K562 (cell line): Measurements from ENCODE around the gene HSD11B2. TPM values are rescaled to one million over a fixed set of nuclear protein-coding genes. Genes with fewer than 3 reads are reported as not detected.

Experiments
- ATAC-seq: fragments of 200-7000 bp; cut with Tn5 transposase; 3 replicates; pipeline ENCODE4 v1.9.1; 2020; ENCODE audit warnings: moderate library complexity
- BruUV-seq: library from RNA; stranded (reverse); fragments of 400-500 nt; replicated peaks from 2 replicates; lab custom pipeline; 2021; lab: Mats Ljungman, UMichigan
- CTCF ChIA-PET: fragments of 300-600 bp; formaldehyde crosslinking; extraction: SDS; loops from one replicate; lab custom pipeline; 2021; ENCODE audit warnings: low intra/inter-chr PET ratio; lab: Yijun Ruan, JAX
- POLR2A ChIA-PET: fragments of 300-600, 350-650 bp; sonication (Branson Sonifier 250); formaldehyde crosslinking; extraction: SDS; loops from one replicate; lab custom pipeline; 2021; ENCODE audit warnings: antibody characterized with exemption, inconsistent platforms; lab: Yijun Ruan, JAX
- DNase-seq, 4 experiments: peaks; one replicate each; pipeline versions ENCODE4 v3.0.0 to v3.0.0-alpha.2; 2011 to 2018; ENCODE audit warnings: low spot score in 3 of 4, mixed read lengths in 3 of 4; ENCODE audit errors: extremely low read depth in 1 of 4
- FAIRE-seq: peaks from 2 replicates; lab custom pipeline; 2011; peaks lifted over from hg19 to GRCh38; lab: Jason Lieb, UNC
- H2AFZ ChIP-seq: 2 replicates; pipeline ENCODE4 v1.6.0; 2011; ENCODE audit warnings: low read depth, low read length, control low read depth, inconsistent platforms
- H3K27ac ChIP-seq: fragments of 200-600 bp; 3 replicates; pipeline ENCODE4 v1.8.0; 2011; ENCODE audit warnings: low read depth, mild to moderate bottlenecking, control low read depth, inconsistent platforms, low read length, moderate library complexity, mixed read lengths; ENCODE audit errors: extremely low read depth
- H3K27me3 ChIP-seq, 2 experiments: fragments of 300-600 bp in 1 of 2; 2 replicates in 1 of 2; 3 replicates in 1 of 2; pipeline versions ENCODE4 v1.6.0 to v1.8.0; 2011; ENCODE audit warnings: inconsistent platforms in 2 of 2, low read length in 2 of 2, mild to moderate bottlenecking in 1 of 2, mixed read lengths in 1 of 2, moderate library complexity in 1 of 2; ENCODE audit not compliant: control insufficient read depth in 2 of 2, insufficient read depth in 2 of 2
- H3K36me3 ChIP-seq: fragments of 300-600 bp; 3 replicates; pipeline ENCODE4 v1.8.0; 2011; ENCODE audit warnings: mild to moderate bottlenecking, low read length, inconsistent platforms; ENCODE audit not compliant: control insufficient read depth, insufficient read depth
- H3K4me1 ChIP-seq, 2 experiments: fragments of 200-600 bp in 1 of 2; replicated peaks in 1 of 2; 2 replicates in 1 of 2; 3 replicates in 1 of 2; pipeline versions ENCODE4 v1.5.1 to v1.8.0; 2011; ENCODE audit warnings: inconsistent platforms in 2 of 2, low read length in 2 of 2, mild to moderate bottlenecking in 1 of 2, mixed read lengths in 1 of 2, moderate library complexity in 1 of 2; ENCODE audit not compliant: control insufficient read depth in 2 of 2, insufficient read depth in 2 of 2
- H3K4me2 ChIP-seq: 2 replicates; pipeline ENCODE4 v1.6.1; 2011; ENCODE audit warnings: low read length, control low read depth, inconsistent platforms, mixed read lengths; ENCODE audit not compliant: insufficient read depth
- H3K4me3 ChIP-seq: fragments of 200-600 bp; sonication (generic), shearing (Covaris generic); 2 replicates; pipeline ENCODE4 v1.5.1; 2016; ENCODE audit warnings: control low read depth, inconsistent platforms
- H3K79me2 ChIP-seq: fragments of 200-600 bp; 3 replicates; pipeline ENCODE4 v1.8.0; 2011; ENCODE audit warnings: low read length, inconsistent platforms; ENCODE audit not compliant: control insufficient read depth, insufficient read depth
- H3K9ac ChIP-seq, 2 experiments: 2 replicates each; pipeline versions ENCODE4 v1.6.0 to v1.6.1; 2011; ENCODE audit warnings: low read depth in 2 of 2, low read length in 2 of 2, control low read depth in 1 of 2, inconsistent platforms in 1 of 2, mild to moderate bottlenecking in 1 of 2, mixed read lengths in 1 of 2; ENCODE audit not compliant: insufficient read depth in 1 of 2
- H3K9me1 ChIP-seq: one replicate; pipeline ENCODE4 v1.6.0; 2011; ENCODE audit warnings: inconsistent platforms, mild to moderate bottlenecking, low read length, moderate library complexity; ENCODE audit not compliant: control insufficient read depth, insufficient read depth
- H3K9me3 ChIP-seq: replicated peaks from 2 replicates; pipeline ENCODE4 v1.5.1; 2011; ENCODE audit warnings: low read depth, low read length, inconsistent platforms; ENCODE audit not compliant: control insufficient read depth, insufficient read depth
- H4K20me1 ChIP-seq: replicated peaks from 2 replicates; pipeline ENCODE4 v1.6.1; 2011; ENCODE audit warnings: low read length, inconsistent platforms, mixed read lengths; ENCODE audit not compliant: control insufficient read depth, insufficient read depth
- CREM ChIP-seq: IDR thresholded peaks from 2 replicates; pipeline ENCODE4 v1.6.1; 2014; ENCODE audit warnings: antibody characterized with exemption, low read depth
- HDGF ChIP-seq: fragments of 450-650 bp; IDR thresholded peaks from 2 replicates; pipeline ENCODE4 v1.6.1; 2016
- KDM5B ChIP-seq: fragments of 200-600 bp; sonication (generic); IDR thresholded peaks from 2 replicates; pipeline ENCODE4 v1.6.1; 2012; ENCODE audit warnings: low read depth, mild to moderate bottlenecking, moderate library complexity, low read length, control low read depth, inconsistent platforms; ENCODE audit not compliant: insufficient replicate concordance
- MCM7 ChIP-seq, 2 experiments: fragments of 450-650 bp; IDR thresholded peaks; 2 replicates each; pipeline ENCODE4 v1.6.1; 2016 to 2018
- SIX5 ChIP-seq, 2 experiments: IDR thresholded peaks; 2 replicates each; pipeline ENCODE4 v1.6.1; 2011; ENCODE audit warnings: low read length in 2 of 2, borderline replicate concordance in 1 of 2, low read depth in 1 of 2, mild to moderate bottlenecking in 1 of 2, moderate library complexity in 1 of 2; ENCODE audit not compliant: insufficient read depth in 1 of 2
- SMARCB1 ChIP-seq: IDR thresholded peaks from 2 replicates; pipeline ENCODE4 v1.6.1; 2011; ENCODE audit warnings: improper control_type of control experiment, low read depth; ENCODE audit not compliant: insufficient read length
- SREBF2 ChIP-seq: sonication (generic); formaldehyde crosslinking; IDR thresholded peaks from 2 replicates; pipeline ENCODE4 v1.4.0; 2020; ENCODE audit warnings: mild to moderate bottlenecking, missing genetic modification reagents
- TFAM ChIP-seq: fragments of 250-450 bp; sonication (Bioruptor Pico); conservative IDR thresholded peaks from 2 replicates; pipeline ENCODE4 v1.5.0; 2021; ENCODE audit warnings: mild to moderate bottlenecking, moderate library complexity
- ZBTB34 ChIP-seq: fragments of 250-450 bp; sonication (Bioruptor Pico); IDR thresholded peaks from 2 replicates; pipeline ENCODE4 v1.8.0; 2021; ENCODE audit warnings: mild to moderate bottlenecking, moderate library complexity
- ZNF830 ChIP-seq: fragments of 250-450 bp; sonication (Bioruptor Pico); IDR thresholded peaks from 2 replicates; pipeline ENCODE4 v1.5.0; 2021; ENCODE audit warnings: mild to moderate bottlenecking
- WGBS: fragments of 100-300 bp; shearing (Covaris generic); methylation state at CpG from one replicate; pipeline ENCODE4 v1.1.6; 2016; ENCODE audit warnings: low coverage, mixed read lengths; ENCODE audit not compliant: insufficient coverage; ENCODE audit errors: missing lambda C conversion rate; 5-methylcytosine and 5-hydroxymethylcytosine counted together
- in situ Hi-C: fragments of 300-500 bp; cut with MboI; formaldehyde crosslinking; loops from 4 replicates; pipeline ENCODE4 v1.15.0; 2018; ENCODE audit warnings: inconsistent platforms, mixed read lengths
- intact Hi-C: fragments of 100-400 bp; cut with micrococcal nuclease; formaldehyde crosslinking; loops from 2 replicates; pipeline ENCODE4 v1.14.2; 2022
- polyA plus RNA-seq, 8 experiments: library from polyadenylated mRNA; depleted of rRNA in 4 of 8; stranded (reverse) in 5 of 8; unstranded in 3 of 8; fragments of >200 nt; fragmentation: Nextera tagmentation in 2 of 8; fragmentation: Illumina TruSeq in 1 of 8; extraction: Ambion mirVana in 2 of 8; extraction: Trizol in 1 of 8; gene quantifications; 2 replicates each; pipeline versions ENCODE4 v1.2.1 to v1.2.3, GENCODE V29; 2011 to 2014; ENCODE audit warnings: inconsistent platforms in 1 of 8, missing spikeins in 1 of 8
- total RNA-seq, 7 experiments: library from RNA; depleted of rRNA in 6 of 7; stranded (reverse); fragments of >200 nt in 6 of 7; fragmentation: Illumina TruSeq in 2 of 7; extraction: Trizol in 2 of 7; gene quantifications; 2 replicates each; pipeline versions ENCODE4 v1.2.1 to v1.2.3, GENCODE V29; 2011 to 2021; ENCODE audit warnings: low replicate concordance in 1 of 7
- TF ChIP-seq, protein P1 (sequence below): IDR thresholded peaks from 2 replicates; pipeline ENCODE4 v1.6.1; 2011; ENCODE audit warnings: borderline replicate concordance, low read depth, mild to moderate bottlenecking, moderate library complexity, low read length; ENCODE audit not compliant: insufficient read depth, poor library complexity, severe bottlenecking
- TF ChIP-seq, protein P2 (sequence below), 3 experiments: fragments of 200-800 bp in 1 of 3; fragments of 250-450 bp in 1 of 3; fragments of 450-650 bp in 1 of 3; sonication (Bioruptor Pico) in 1 of 3; sonication (Bioruptor generic) in 1 of 3; formaldehyde crosslinking in 1 of 3; IDR thresholded peaks; 2 replicates each; pipeline versions ENCODE4 v1.6.1 to v1.8.0; 2016 to 2022; ENCODE audit warnings: mild to moderate bottlenecking in 2 of 3, missing genetic modification characterization in 2 of 3, missing compliant biosample characterization in 1 of 3, moderate library complexity in 1 of 3

Gene HSD11B2
- total and polyA plus RNA-seq, 9 of the 15 experiments (the other 6 are each of a cell fraction or from before 2014, with no cell fraction given): 0.08 to 2.0 (median 0.79) TPM

- TF ChIP-seq, protein P1, sequence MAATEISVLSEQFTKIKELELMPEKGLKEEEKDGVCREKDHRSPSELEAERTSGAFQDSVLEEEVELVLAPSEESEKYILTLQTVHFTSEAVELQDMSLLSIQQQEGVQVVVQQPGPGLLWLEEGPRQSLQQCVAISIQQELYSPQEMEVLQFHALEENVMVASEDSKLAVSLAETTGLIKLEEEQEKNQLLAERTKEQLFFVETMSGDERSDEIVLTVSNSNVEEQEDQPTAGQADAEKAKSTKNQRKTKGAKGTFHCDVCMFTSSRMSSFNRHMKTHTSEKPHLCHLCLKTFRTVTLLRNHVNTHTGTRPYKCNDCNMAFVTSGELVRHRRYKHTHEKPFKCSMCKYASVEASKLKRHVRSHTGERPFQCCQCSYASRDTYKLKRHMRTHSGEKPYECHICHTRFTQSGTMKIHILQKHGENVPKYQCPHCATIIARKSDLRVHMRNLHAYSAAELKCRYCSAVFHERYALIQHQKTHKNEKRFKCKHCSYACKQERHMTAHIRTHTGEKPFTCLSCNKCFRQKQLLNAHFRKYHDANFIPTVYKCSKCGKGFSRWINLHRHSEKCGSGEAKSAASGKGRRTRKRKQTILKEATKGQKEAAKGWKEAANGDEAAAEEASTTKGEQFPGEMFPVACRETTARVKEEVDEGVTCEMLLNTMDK: no peak
- TF ChIP-seq SMARCB1 (no peak), SIX5 (IDR thresholded peaks at IDR 0.05; ENCODE audit: borderline replicate concordance in 1 of 2, insufficient read depth in 1 of 2, low read depth in 1 of 2, low read length in 2 of 2) (no peak), ZNF830 (CRISPR knock-in tag) (no peak), TFAM (CRISPR knock-in tag) (no peak)
- TF ChIP-seq, all 486 proteins: peak for 0
Observed at GRCh38 chr16:67387479-67388079, 43.3 kb upstream of the HSD11B2 start (continued).

DNA sequence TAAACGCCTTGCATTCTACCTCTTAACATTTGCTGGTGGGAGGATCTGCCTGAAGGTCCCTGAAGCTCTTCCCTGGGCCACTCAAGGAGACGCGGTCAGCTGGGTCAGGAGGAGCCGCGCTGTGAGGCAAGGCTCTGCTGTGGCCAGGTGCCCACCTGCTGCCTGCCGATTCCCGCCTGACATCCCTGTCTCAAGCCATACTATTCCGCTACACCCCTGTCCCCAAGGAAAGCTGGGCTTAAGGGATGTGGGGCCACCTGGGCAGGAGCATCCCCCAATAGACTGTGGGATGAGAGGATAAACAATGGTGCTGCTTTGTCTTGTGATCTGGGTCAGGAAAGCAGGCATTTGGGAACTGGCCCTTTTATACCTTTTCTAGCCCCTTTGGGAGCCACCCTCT is 42.7 kb upstream of the HSD11B2 start:
- Histone ChIP-seq H2AFZ (no peak overlapping the region), H3K4me3 (no peak overlapping the region), H3K9me3 (no peaks in the 10 kb centered on the region), H3K27me3 (peaks cover 22 to 75% of the 10 kb centered on the region in 2 experiments), H3K36me3 (no peaks in the 10 kb centered on the region), H3K4me2 (no peak overlapping the region), H3K4me1 (peaks cover 0 to 29% of the 10 kb centered on the region in 2 experiments; a peak in 3 of 5 replicates), H3K79me2 (no peaks in the 10 kb centered on the region), H3K9ac (no peak overlapping the region), H4K20me1 (no peaks in the 10 kb centered on the region), H3K9me1 (no peaks in the 10 kb centered on the region), H3K27ac (no peak overlapping the region)
- WGBS: 15% methylated on average over 8 of the region's 8 CpGs
- POLR2A ChIA-PET: interaction anchor here (0.8 to 1.5 kb wide), 2 partner anchors 11 to 41 kb away, joined by 3 to 6 read pairs; no protein-coding TSS in a partner anchor
- intact Hi-C loops: no loop called here
- no peak for ATAC-seq
- in situ Hi-C loops: no loop called here
- CTCF ChIA-PET: interaction anchor here (0.6 kb wide), 1 partner anchor 120 kb away, joined by 3 read pairs; no protein-coding TSS in a partner anchor
- no peak for DNase-seq
- no peak for FAIRE-seq
- BruUV-seq: no TSS peak
- TF ChIP-seq HDGF (no peak), ZBTB34 (CRISPR knock-in tag) (no peak), SREBF2 (CRISPR knock-in tag) (no peak), CREM (no peak), KDM5B (no peak), MCM7 (IDR thresholded peaks at IDR 0.05) (no peak)
- TF ChIP-seq, protein P2, sequence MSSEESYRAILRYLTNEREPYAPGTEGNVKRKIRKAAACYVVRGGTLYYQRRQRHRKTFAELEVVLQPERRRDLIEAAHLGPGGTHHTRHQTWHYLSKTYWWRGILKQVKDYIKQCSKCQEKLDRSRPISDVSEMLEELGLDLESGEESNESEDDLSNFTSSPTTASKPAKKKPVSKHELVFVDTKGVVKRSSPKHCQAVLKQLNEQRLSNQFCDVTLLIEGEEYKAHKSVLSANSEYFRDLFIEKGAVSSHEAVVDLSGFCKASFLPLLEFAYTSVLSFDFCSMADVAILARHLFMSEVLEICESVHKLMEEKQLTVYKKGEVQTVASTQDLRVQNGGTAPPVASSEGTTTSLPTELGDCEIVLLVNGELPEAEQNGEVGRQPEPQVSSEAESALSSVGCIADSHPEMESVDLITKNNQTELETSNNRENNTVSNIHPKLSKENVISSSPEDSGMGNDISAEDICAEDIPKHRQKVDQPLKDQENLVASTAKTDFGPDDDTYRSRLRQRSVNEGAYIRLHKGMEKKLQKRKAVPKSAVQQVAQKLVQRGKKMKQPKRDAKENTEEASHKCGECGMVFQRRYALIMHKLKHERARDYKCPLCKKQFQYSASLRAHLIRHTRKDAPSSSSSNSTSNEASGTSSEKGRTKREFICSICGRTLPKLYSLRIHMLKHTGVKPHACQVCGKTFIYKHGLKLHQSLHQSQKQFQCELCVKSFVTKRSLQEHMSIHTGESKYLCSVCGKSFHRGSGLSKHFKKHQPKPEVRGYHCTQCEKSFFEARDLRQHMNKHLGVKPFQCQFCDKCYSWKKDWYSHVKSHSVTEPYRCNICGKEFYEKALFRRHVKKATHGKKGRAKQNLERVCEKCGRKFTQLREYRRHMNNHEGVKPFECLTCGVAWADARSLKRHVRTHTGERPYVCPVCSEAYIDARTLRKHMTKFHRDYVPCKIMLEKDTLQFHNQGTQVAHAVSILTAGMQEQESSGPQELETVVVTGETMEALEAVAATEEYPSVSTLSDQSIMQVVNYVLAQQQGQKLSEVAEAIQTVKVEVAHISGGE (CRISPR knock-in tag; IDR thresholded peaks at IDR 0.05): no peak
